ENCODE measurements around the gene CNOT8. TPM values are rescaled to one million over a fixed set of nuclear protein-coding genes. Genes with fewer than 3 reads are reported as not detected.

CNOT8 gene
- total and polyA plus RNA-seq, 10 donors, result 46.3 to 93.5 (median 69.1) TPM

DNA sequence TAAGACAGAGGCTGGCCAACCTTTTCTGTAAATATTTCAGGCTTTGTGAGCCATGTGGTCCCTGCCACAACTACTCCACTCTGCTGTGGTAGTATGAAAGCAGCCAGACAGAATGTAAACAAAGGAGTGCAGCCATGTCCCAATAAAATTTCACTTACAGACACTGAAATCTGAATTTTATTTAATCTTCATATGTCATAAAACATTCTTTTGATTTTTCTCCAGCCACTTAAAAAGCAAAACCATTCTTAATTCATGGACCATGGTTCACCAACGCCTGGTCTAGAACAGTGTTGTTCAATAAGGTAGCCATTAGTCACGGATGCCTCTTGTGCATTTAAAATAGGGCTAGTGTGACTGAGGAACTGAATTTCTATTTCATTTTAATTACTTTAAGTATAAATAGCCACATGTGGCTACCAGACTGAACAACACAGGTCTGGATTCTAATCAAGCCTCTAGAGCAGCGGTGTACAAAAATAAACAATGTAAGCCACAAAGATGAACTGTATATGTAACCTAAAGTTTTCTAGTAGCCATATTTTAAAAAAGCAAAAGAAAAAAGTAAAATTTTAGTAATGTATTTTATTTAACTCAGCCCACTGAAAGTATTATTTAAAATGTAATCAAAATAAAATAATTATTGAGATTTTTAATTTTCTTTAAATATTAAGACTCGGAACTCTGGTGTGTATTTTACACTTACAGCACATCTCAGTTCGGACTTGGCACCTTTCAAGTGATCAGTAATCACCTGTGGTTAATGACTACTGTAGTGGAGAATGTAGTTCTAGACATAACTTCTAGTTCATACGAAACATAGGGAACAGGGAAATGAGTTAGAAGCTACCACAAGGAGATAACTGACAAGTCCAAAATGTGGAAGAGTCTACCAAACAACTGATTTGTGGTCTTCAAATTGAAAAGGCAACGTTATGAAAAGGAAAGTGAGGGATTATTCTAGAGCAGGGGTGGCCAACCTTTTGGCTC lies 65.3 kb downstream of the CNOT8 start:
- Histone ChIP-seq H3K4me1 (no peaks in the 10 kb centered on the region), H3K4me3 (no peak overlapping the region), H3K36me3 (peaks cover 0 to 100% (median 79%) of the 10 kb centered on the region in 6 donors), H3K27ac (no peak overlapping the region), H3K27me3 (replicated peaks in 1 of 7) (no peaks in the 10 kb centered on the region), H3K9me3 (no peaks in the 10 kb centered on the region)
- no peak for DNase-seq
- intact Hi-C loops (cut with DNase I; ENCODE audit: low total_unique reads), result no loop called here
- TF ChIP-seq POLR2AphosphoS5 (IDR thresholded peaks at IDR 0.05), result no peak
- WGBS, 5 donors, result 93 to 97% (median 95%) methylated on average over 7 of the region's 7 CpGs

Small RNA genes lying within 50 kb of the gene (microRNA-seq; reads per million reads assigned to microRNA genes)
- gene MIR378H, result 0 reads per million in 3 donors

Small RNA genes lying within 50 kb of the gene (small RNA-seq; reads per million reads assigned to genes)
- gene MIR378H, result 0 reads per million in 4 donors

Other genes with a start within 250 kb of the CNOT8 start
- gene LARP1, start 103.2 kb upstream of the CNOT8 start, total RNA-seq, result 100 to 1,000 TPM; 111 to 168 (median 142) TPM
- gene LARP1, start 103.2 kb upstream of the CNOT8 start, polyA plus RNA-seq, result 10 to 100 TPM; 13.8 to 32.2 (median 15.3) TPM
- gene FAXDC2, start 8.0 kb upstream of the CNOT8 start, total RNA-seq, result 10 to 100 TPM in 6 of 7 donors, 1 to 10 TPM in 1; 8.5 to 34.8 (median 25.0) TPM
- 1 to 10 TPM; 2.3 to 4.6 (median 2.8) TPM for gene FAXDC2, start 8.0 kb upstream of the CNOT8 start, polyA plus RNA-seq
- gene GEMIN5, start 79.6 kb downstream of the CNOT8 start, total RNA-seq, result 10 to 100 TPM; 11.5 to 16.1 (median 14.9) TPM
- 1 to 10 TPM; 3.2 to 4.9 (median 3.7) TPM for gene GEMIN5, start 79.6 kb downstream of the CNOT8 start, polyA plus RNA-seq
- gene MRPL22, start 82.4 kb downstream of the CNOT8 start, total RNA-seq, result 10 to 100 TPM; 11.8 to 37.9 (median 31.5) TPM
- 10 to 100 TPM; 37.3 to 55.0 (median 47.4) TPM for gene MRPL22, start 82.4 kb downstream of the CNOT8 start, polyA plus RNA-seq
- gene KIF4B, start 155.1 kb downstream of the CNOT8 start, total RNA-seq, result under 1 TPM in 4 of 7 donors, not detected in 3; 0.06 to 0.26 (median 0.16) TPM
- gene KIF4B, start 155.1 kb downstream of the CNOT8 start, polyA plus RNA-seq, result not detected